Lung (tissue), 12 donors: Measurements from ENCODE around the gene PLEKHD1. TPM values are rescaled to one million over a fixed set of nuclear protein-coding genes. Genes with fewer than 3 reads are reported as not detected.
A peak's percentile ranks its signal among the peaks of the same experiment; 100 is the strongest.

Experiments
- ATAC-seq: fragments of 200-7000 bp; cut with Tn5 transposase; one replicate; pipeline ENCODE4 v1.9.1; 2020; ENCODE audit warnings: moderate number of reproducible peaks; ENCODE audit not compliant: insufficient read depth, low FRiP score
- DNase-seq, 3 donors: peaks; one replicate each; pipeline ENCODE4 v3.0.0-alpha.2; 2013 to 2017
- H3K27ac ChIP-seq, 2 donors: one replicate each; pipeline ENCODE4 v1.5.1; 2013; ENCODE audit warnings: mild to moderate bottlenecking in 2 of 2, moderate library complexity in 2 of 2, control low read depth in 1 of 2, inconsistent platforms in 1 of 2, low read depth in 1 of 2, low read length in 1 of 2
- H3K27me3 ChIP-seq, 3 donors: one replicate each; pipeline ENCODE4 v1.5.1; 2013; ENCODE audit warnings: low read length in 2 of 3; ENCODE audit not compliant: control insufficient read depth in 3 of 3, insufficient read depth in 3 of 3
- H3K36me3 ChIP-seq, 4 donors: one replicate each; pipeline ENCODE4 v1.5.1; 2013; ENCODE audit warnings: low read length in 4 of 4, mild to moderate bottlenecking in 1 of 4, moderate library complexity in 1 of 4; ENCODE audit not compliant: control insufficient read depth in 4 of 4, insufficient read depth in 4 of 4
- H3K4me1 ChIP-seq, 5 donors: one replicate each; pipeline ENCODE4 v1.5.1; 2013; ENCODE audit warnings: low read length in 5 of 5, mild to moderate bottlenecking in 2 of 5, moderate library complexity in 1 of 5; ENCODE audit not compliant: control insufficient read depth in 5 of 5, insufficient read depth in 5 of 5
- H3K4me3 ChIP-seq: one replicate; pipeline ENCODE4 v1.5.1; 2013; ENCODE audit warnings: mild to moderate bottlenecking, control low read depth, moderate library complexity
- H3K9ac ChIP-seq, 2 donors: one replicate each; pipeline ENCODE4 v1.5.1; 2013; ENCODE audit warnings: low read length in 2 of 2, control low read depth in 1 of 2; ENCODE audit not compliant: insufficient read depth in 1 of 2
- H3K9me3 ChIP-seq, 4 donors: one replicate each; pipeline ENCODE4 v1.5.1; 2013; ENCODE audit warnings: low read length in 3 of 4, mild to moderate bottlenecking in 1 of 4, moderate library complexity in 1 of 4; ENCODE audit not compliant: control insufficient read depth in 4 of 4, insufficient read depth in 3 of 4
- CTCF ChIP-seq: IDR thresholded peaks from 2 replicates; pipeline ENCODE4 v1.5.1; 2012; ENCODE audit warnings: mild to moderate bottlenecking; ENCODE audit errors: control extremely low read depth, extremely low read depth
- WGBS, 2 donors: extraction: QIAGEN DNeasy Blood & Tissue Kit; methylation state at CpG; one replicate each; pipeline ENCODE4 v1.1.7; 2013; 5-methylcytosine and 5-hydroxymethylcytosine counted together
- polyA plus RNA-seq, 2 donors: library from polyadenylated mRNA; stranded (reverse); fragments of 200-250 nt; gene quantifications; one replicate each; pipeline ENCODE4 v1.2.1, GENCODE V29; 2013
- total RNA-seq, 2 donors: library from RNA; depleted of rRNA in 1 of 2; stranded (reverse); fragments of >200 nt in 1 of 2; gene quantifications; one replicate each; pipeline ENCODE4 v1.2.1, GENCODE V29; 2014 to 2021
- donor health status: control.
- donor health status: control.
- donor health status: Bipolar disorder and iron deficiency.
- donor health status: healthy.
- donor health status: DM: yes; HTN: yes; CAD: no.

The PLEKHD1 gene
- total and polyA plus RNA-seq, 4 donors = 0.11 to 0.83 (median 0.33) TPM; not detected in 1

DNA sequence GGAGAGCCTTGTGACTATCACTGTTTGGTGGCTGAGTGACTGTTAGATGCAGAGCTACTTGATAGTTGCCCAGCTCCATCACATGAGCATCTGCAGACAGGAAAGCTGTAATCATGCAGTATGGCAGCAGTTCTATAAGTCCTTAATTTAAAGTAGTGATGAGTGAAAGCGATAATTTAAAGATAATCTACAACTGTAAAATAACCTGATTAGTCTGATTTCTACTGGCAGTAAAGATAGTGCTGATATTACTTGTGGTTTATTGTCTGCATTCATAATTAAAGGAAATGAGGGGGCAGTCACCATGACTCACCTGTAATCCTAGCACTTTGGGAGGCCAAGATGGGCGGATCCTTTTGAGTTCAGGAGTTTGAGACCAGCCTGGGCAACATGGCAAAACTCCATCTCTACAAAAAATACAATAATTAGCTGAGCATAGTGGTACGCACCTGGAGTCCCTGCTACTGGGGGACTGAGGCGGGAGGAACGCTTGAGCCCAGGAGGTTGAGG, 41.2 kb upstream of the PLEKHD1 start:
- Histone ChIP-seq H3K36me3 (peaks cover 2 to 18% (median 5%) of the 10 kb centered on the region in 4 donors), H3K4me3 (no peak overlapping the region), H3K27me3 (no peaks in the 10 kb centered on the region), H3K9me3 (no peaks in the 10 kb centered on the region), H3K27ac (no peak overlapping the region), H3K4me1 (peaks cover 0 to 1% (median 0%) of the 10 kb centered on the region in 5 donors), H3K9ac (no peak overlapping the region)
- WGBS, 2 donors = 97 to 98% methylated on average over 5 of the region's 5 CpGs
- TF ChIP-seq CTCF = no peak
- DNase-seq (no peak), ATAC-seq (no peak)

DNA sequence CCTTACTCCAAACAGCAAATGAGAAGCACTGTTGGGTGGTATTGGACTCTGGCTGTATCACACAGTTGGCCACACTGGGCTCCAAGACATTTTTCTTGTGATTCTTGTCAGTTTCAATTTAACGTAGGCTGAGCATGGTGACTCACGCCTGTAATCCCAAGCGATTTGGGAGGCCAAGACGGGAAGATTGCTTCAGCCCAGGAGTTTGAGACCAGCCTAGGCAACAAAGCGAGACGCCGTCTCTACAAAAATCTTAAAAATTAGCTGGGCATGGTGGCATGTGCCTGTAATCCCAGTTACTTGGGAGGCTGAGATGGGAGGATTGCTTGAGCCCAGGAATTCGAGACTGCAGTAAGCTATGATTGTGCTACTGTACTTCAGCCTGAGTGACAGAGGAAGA, 35.3 kb upstream of the PLEKHD1 start:
- TF ChIP-seq CTCF = no peak
- Histone ChIP-seq H3K9me3 (no peaks in the 10 kb centered on the region), H3K9ac (no peak overlapping the region), H3K27ac (no peak overlapping the region), H3K4me3 (no peak overlapping the region), H3K4me1 (no peaks in the 10 kb centered on the region), H3K27me3 (no peaks in the 10 kb centered on the region), H3K36me3 (peaks cover 3 to 17% (median 6%) of the 10 kb centered on the region in 4 donors)
- ATAC-seq = no peak
- no peak for DNase-seq
- whole genome bisulfite sequencing, 2 donors = 97 to 98% methylated on average over 8 of the region's 8 CpGs

DNA sequence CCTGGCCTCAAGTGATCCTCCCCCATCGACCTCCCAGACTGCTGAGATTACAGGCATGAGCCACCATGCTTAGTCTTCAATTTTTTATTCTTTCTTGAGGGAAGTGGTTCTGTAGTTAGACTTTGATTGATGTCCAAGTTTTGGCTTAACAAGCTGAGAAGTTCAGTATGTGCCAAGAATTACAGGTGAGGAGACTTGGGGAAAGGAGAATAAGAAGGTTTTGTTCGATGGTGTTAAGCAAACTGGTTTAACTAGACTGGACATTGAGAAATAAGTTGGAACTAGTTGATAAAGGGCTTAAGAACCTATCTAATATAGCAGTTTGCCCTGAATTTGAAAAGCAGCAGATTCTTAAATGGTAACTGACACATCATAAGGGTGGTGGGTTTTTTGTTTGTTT, 32.6 kb upstream of the PLEKHD1 start:
- DNase-seq = peak in 1 of 3 donors; percentile 6
- Histone ChIP-seq H3K4me3 (no peak overlapping the region), H3K27ac (no peak overlapping the region), H3K9ac (no peak overlapping the region), H3K36me3 (peaks cover 8 to 28% (median 11%) of the 10 kb centered on the region in 4 donors), H3K9me3 (no peaks in the 10 kb centered on the region), H3K27me3 (no peaks in the 10 kb centered on the region), H3K4me1 (no peaks in the 10 kb centered on the region)
- TF ChIP-seq CTCF = no peak
- no peak for ATAC-seq
- 75 to 85% methylated on average over 2 of the region's 2 CpGs for WGBS, 2 donors

DNA sequence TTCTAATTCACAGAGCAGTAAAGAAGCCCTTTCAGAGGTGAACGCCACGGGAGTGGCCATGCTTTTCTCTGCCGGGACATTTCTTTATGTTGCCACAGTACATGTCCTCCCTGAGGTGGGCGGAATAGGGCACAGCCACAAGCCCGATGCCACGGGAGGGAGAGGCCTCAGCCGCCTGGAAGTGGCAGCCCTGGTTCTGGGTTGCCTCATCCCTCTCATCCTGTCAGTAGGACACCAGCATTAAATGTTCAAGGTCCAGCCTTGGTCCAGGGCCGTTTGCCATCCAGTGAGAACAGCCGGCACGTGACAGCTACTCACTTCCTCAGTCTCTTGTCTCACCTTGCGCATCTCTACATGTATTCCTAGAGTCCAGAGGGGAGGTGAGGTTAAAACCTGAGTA, 26.2 kb upstream of the PLEKHD1 start:
- H3K27ac ChIP-seq = no peak overlapping the region
- no peak overlapping the region for H3K4me3 ChIP-seq
- H3K27me3 ChIP-seq = no peaks in the 10 kb centered on the region
- DNase-seq = no peak
- H3K9me3 ChIP-seq = no peaks in the 10 kb centered on the region
- no peak for TF ChIP-seq CTCF
- peaks cover 13 to 51% (median 19%) of the 10 kb centered on the region in 4 donors for H3K36me3 ChIP-seq
- no peak overlapping the region for H3K9ac ChIP-seq
- H3K4me1 ChIP-seq = no peaks in the 10 kb centered on the region
- ATAC-seq = no peak
- 91 to 93% methylated on average over 11 of the region's 11 CpGs for WGBS, 2 donors
